ENCODE results near the gene CTCF.

DNA sequence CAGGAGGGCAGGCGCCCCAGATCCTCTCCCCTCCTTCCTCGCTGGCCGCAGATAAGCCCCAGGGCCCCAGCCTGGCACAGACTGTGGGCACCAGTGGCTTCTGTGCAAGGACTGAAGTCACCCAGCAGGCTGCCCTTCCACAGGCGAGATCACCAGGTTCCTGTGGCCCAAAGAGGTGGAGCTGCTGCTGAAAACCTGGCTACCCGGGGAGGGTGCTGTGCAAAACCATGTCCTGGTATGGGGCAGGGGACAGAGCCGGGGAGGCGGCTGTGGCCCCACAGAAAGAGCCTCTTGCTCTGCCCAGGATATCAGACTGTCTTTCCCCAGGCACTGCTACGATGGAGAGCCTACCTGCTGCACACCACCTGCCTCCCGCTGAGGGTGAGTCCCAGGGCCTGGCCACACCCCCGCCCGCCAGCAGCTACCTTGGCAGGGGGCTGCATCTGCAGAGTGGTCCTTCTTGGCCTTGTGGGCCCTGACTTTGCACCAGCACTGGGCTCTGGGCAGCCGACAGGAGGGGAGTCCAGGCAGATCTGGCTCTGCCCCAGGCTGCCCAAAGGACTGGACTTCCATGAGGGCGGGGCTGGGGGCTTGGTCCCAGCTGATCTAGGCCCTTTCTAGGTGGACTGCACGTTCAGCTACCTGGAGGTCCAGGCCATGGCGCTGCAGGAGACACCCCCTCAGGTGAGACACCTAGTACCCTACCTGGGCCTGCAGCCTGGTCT is 83.2 kb downstream of the CTCF start:
- TF ChIP-seq POLR2AphosphoS5 (IDR thresholded peaks at IDR 0.05; ENCODE audit: low read depth): no peak
- TF ChIP-seq ZNF114 (CRISPR knock-in tag; IDR thresholded peaks at IDR 0.05): no peak
- TF ChIP-seq, protein P1, sequence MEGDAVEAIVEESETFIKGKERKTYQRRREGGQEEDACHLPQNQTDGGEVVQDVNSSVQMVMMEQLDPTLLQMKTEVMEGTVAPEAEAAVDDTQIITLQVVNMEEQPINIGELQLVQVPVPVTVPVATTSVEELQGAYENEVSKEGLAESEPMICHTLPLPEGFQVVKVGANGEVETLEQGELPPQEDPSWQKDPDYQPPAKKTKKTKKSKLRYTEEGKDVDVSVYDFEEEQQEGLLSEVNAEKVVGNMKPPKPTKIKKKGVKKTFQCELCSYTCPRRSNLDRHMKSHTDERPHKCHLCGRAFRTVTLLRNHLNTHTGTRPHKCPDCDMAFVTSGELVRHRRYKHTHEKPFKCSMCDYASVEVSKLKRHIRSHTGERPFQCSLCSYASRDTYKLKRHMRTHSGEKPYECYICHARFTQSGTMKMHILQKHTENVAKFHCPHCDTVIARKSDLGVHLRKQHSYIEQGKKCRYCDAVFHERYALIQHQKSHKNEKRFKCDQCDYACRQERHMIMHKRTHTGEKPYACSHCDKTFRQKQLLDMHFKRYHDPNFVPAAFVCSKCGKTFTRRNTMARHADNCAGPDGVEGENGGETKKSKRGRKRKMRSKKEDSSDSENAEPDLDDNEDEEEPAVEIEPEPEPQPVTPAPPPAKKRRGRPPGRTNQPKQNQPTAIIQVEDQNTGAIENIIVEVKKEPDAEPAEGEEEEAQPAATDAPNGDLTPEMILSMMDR (conservative IDR thresholded peaks at IDR 0.05; ENCODE audit: low read depth in 2 of 2): no peak
- TF ChIP-seq, protein P2, sequence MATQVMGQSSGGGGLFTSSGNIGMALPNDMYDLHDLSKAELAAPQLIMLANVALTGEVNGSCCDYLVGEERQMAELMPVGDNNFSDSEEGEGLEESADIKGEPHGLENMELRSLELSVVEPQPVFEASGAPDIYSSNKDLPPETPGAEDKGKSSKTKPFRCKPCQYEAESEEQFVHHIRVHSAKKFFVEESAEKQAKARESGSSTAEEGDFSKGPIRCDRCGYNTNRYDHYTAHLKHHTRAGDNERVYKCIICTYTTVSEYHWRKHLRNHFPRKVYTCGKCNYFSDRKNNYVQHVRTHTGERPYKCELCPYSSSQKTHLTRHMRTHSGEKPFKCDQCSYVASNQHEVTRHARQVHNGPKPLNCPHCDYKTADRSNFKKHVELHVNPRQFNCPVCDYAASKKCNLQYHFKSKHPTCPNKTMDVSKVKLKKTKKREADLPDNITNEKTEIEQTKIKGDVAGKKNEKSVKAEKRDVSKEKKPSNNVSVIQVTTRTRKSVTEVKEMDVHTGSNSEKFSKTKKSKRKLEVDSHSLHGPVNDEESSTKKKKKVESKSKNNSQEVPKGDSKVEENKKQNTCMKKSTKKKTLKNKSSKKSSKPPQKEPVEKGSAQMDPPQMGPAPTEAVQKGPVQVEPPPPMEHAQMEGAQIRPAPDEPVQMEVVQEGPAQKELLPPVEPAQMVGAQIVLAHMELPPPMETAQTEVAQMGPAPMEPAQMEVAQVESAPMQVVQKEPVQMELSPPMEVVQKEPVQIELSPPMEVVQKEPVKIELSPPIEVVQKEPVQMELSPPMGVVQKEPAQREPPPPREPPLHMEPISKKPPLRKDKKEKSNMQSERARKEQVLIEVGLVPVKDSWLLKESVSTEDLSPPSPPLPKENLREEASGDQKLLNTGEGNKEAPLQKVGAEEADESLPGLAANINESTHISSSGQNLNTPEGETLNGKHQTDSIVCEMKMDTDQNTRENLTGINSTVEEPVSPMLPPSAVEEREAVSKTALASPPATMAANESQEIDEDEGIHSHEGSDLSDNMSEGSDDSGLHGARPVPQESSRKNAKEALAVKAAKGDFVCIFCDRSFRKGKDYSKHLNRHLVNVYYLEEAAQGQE (IDR thresholded peaks at IDR 0.05; ENCODE audit: unreplicated experiment): no peak
- TF ChIP-seq EZH2phosphoT487 (IDR thresholded peaks at IDR 0.05; ENCODE audit: unreplicated experiment): no peak
- TF ChIP-seq EZH2 (IDR thresholded peaks at IDR 0.05; ENCODE audit: low read depth, unreplicated experiment): no peak
- no peak for TF ChIP-seq STAT1 (IDR thresholded peaks at IDR 0.05; ENCODE audit: unreplicated experiment)
- no peak for TF ChIP-seq ZNF331 (CRISPR knock-in tag; IDR thresholded peaks at IDR 0.05; ENCODE audit: low read depth)
- TF ChIP-seq NANOG (IDR thresholded peaks at IDR 0.05; ENCODE audit: borderline replicate concordance): no peak
- TF ChIP-seq CREB1 (CRISPR knock-in tag; IDR thresholded peaks at IDR 0.05; ENCODE audit: low read depth): no peak
- TF ChIP-seq, protein P3, sequence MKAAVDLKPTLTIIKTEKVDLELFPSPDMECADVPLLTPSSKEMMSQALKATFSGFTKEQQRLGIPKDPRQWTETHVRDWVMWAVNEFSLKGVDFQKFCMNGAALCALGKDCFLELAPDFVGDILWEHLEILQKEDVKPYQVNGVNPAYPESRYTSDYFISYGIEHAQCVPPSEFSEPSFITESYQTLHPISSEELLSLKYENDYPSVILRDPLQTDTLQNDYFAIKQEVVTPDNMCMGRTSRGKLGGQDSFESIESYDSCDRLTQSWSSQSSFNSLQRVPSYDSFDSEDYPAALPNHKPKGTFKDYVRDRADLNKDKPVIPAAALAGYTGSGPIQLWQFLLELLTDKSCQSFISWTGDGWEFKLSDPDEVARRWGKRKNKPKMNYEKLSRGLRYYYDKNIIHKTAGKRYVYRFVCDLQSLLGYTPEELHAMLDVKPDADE (IDR thresholded peaks at IDR 0.05): no peak
- TF ChIP-seq, protein P4, sequence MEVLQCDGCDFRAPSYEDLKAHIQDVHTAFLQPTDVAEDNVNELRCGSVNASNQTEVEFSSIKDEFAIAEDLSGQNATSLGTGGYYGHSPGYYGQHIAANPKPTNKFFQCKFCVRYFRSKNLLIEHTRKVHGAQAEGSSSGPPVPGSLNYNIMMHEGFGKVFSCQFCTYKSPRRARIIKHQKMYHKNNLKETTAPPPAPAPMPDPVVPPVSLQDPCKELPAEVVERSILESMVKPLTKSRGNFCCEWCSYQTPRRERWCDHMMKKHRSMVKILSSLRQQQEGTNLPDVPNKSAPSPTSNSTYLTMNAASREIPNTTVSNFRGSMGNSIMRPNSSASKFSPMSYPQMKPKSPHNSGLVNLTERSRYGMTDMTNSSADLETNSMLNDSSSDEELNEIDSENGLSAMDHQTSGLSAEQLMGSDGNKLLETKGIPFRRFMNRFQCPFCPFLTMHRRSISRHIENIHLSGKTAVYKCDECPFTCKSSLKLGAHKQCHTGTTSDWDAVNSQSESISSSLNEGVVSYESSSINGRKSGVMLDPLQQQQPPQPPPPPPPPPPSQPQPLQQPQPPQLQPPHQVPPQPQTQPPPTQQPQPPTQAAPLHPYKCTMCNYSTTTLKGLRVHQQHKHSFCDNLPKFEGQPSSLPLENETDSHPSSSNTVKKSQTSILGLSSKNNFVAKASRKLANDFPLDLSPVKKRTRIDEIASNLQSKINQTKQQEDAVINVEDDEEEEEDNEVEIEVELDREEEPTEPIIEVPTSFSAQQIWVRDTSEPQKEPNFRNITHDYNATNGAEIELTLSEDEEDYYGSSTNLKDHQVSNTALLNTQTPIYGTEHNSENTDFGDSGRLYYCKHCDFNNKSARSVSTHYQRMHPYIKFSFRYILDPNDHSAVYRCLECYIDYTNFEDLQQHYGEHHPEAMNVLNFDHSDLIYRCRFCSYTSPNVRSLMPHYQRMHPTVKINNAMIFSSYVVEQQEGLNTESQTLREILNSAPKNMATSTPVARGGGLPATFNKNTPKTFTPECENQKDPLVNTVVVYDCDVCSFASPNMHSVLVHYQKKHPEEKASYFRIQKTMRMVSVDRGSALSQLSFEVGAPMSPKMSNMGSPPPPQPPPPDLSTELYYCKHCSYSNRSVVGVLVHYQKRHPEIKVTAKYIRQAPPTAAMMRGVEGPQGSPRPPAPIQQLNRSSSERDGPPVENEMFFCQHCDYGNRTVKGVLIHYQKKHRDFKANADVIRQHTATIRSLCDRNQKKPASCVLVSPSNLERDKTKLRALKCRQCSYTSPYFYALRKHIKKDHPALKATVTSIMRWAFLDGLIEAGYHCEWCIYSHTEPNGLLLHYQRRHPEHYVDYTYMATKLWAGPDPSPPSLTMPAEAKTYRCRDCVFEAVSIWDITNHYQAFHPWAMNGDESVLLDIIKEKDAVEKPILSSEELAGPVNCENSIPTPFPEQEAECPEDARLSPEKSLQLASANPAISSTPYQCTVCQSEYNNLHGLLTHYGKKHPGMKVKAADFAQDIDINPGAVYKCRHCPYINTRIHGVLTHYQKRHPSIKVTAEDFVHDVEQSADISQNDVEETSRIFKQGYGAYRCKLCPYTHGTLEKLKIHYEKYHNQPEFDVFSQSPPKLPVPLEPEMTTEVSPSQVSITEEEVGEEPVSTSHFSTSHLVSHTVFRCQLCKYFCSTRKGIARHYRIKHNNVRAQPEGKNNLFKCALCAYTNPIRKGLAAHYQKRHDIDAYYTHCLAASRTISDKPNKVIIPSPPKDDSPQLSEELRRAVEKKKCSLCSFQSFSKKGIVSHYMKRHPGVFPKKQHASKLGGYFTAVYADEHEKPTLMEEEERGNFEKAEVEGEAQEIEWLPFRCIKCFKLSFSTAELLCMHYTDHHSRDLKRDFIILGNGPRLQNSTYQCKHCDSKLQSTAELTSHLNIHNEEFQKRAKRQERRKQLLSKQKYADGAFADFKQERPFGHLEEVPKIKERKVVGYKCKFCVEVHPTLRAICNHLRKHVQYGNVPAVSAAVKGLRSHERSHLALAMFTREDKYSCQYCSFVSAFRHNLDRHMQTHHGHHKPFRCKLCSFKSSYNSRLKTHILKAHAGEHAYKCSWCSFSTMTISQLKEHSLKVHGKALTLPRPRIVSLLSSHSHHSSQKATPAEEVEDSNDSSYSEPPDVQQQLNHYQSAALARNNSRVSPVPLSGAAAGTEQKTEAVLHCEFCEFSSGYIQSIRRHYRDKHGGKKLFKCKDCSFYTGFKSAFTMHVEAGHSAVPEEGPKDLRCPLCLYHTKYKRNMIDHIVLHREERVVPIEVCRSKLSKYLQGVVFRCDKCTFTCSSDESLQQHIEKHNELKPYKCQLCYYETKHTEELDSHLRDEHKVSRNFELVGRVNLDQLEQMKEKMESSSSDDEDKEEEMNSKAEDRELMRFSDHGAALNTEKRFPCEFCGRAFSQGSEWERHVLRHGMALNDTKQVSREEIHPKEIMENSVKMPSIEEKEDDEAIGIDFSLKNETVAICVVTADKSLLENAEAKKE (CRISPR knock-in tag; IDR thresholded peaks at IDR 0.05): no peak
- TF ChIP-seq JUNB (IDR thresholded peaks at IDR 0.05; ENCODE audit: unreplicated experiment): no peak
